GM18499 (cell line): ENCODE results near the gene CELF4.
"Not testable (repeated sequence)": the region's sequence is repeated elsewhere in the genome, so short reads cannot be mapped to it uniquely, and the experiment has no call there.

Source experiments
- ATAC-seq: cut with Tn5 transposase; IDR thresholded peaks from one replicate; pipeline ENCODE4 v1.9.1; 2021; ENCODE audit warnings: moderate number of reproducible peaks; ENCODE audit not compliant: insufficient read depth, unreplicated experiment

Gene CELF4

GRCh38 chr18:37481072-37481471 lies 84.5 kb downstream of the CELF4 start:
- ATAC-seq, result no peak

- no peak for ATAC-seq
These were observed 88.8 kb downstream of the CELF4 start for GRCh38 chr18:37476611-37477295.

- ATAC-seq, result no peak
These were observed 89.4 kb downstream of the CELF4 start for GRCh38 chr18:37476182-37476581.

GRCh38 chr18:37473195-37473840 lies 92.3 kb downstream of the CELF4 start:
- ATAC-seq, result no peak

GRCh38 chr18:37471637-37472036 lies 94.0 kb downstream of the CELF4 start:
- no peak for ATAC-seq

- ATAC-seq, result no peak
These were observed 94.6 kb downstream of the CELF4 start for GRCh38 chr18:37470986-37471385.

GRCh38 chr18:37467002-37467662 lies 98.5 kb downstream of the CELF4 start:
- no peak for ATAC-seq

GRCh38 chr18:37465958-37466357 lies 99.6 kb downstream of the CELF4 start:
- ATAC-seq, result no peak

GRCh38 chr18:37464257-37464656 lies 101.3 kb downstream of the CELF4 start:
- ATAC-seq, result no peak

GRCh38 chr18:37461329-37461728 lies 104.3 kb downstream of the CELF4 start:
- ATAC-seq, result not testable (repeated sequence)

GRCh38 chr18:37460604-37461003 lies 105.0 kb downstream of the CELF4 start:
- no peak for ATAC-seq

- ATAC-seq, result no peak
These were observed 106.9 kb downstream of the CELF4 start for GRCh38 chr18:37458697-37459096.

- ATAC-seq, result no peak
These were observed 107.8 kb downstream of the CELF4 start for GRCh38 chr18:37457753-37458152.

- ATAC-seq, result no peak
These were observed 108.3 kb downstream of the CELF4 start for GRCh38 chr18:37457341-37457740.

- no peak for ATAC-seq
These were observed 108.7 kb downstream of the CELF4 start for GRCh38 chr18:37456873-37457272.

GRCh38 chr18:37456395-37456794 lies 109.2 kb downstream of the CELF4 start:
- no peak for ATAC-seq

- ATAC-seq, result no peak
These were observed 111.8 kb downstream of the CELF4 start for GRCh38 chr18:37453752-37454151.

GRCh38 chr18:37452682-37453385 lies 112.8 kb downstream of the CELF4 start:
- ATAC-seq, result no peak

GRCh38 chr18:37452015-37452414 lies 113.6 kb downstream of the CELF4 start:
- no peak for ATAC-seq

GRCh38 chr18:37451239-37451825 lies 114.3 kb downstream of the CELF4 start:
- no peak for ATAC-seq
